H9 (cell line): ENCODE data around the gene ITSN1. TPM values are rescaled to one million over a fixed set of nuclear protein-coding genes. Genes with fewer than 3 reads are reported as not detected.

Source experiments
- DNase-seq: peaks from one replicate; pipeline ENCODE4 v3.0.0-alpha.2; 2017
- H2AFZ ChIP-seq: one replicate; pipeline ENCODE4 v1.6.1; 2013; ENCODE audit warnings: mild to moderate bottlenecking, low read length, control low read depth, moderate library complexity
- H2AK5ac ChIP-seq: 2 replicates; pipeline ENCODE4 v1.6.1; 2013; ENCODE audit warnings: low read length, control low read depth, mixed read lengths; ENCODE audit not compliant: insufficient read length
- H2BK120ac ChIP-seq: one replicate; pipeline ENCODE4 v1.6.1; 2013; ENCODE audit warnings: low read depth, mild to moderate bottlenecking, low read length, control low read depth, inconsistent platforms; ENCODE audit not compliant: poor library complexity, severe bottlenecking
- H2BK12ac ChIP-seq: 2 replicates; pipeline ENCODE4 v1.6.1; 2013; ENCODE audit warnings: low read length, control low read depth, mixed read lengths, low read depth; ENCODE audit not compliant: insufficient read length
- H2BK15ac ChIP-seq: 2 replicates; pipeline ENCODE4 v1.6.1; 2013; ENCODE audit warnings: low read depth, low read length, control low read depth
- H2BK20ac ChIP-seq: one replicate; pipeline ENCODE4 v1.6.1; 2013; ENCODE audit warnings: low read depth, mild to moderate bottlenecking, low read length, control low read depth, inconsistent platforms; ENCODE audit not compliant: poor library complexity, severe bottlenecking
- H2BK5ac ChIP-seq: 2 replicates; pipeline ENCODE4 v1.6.1; 2013; ENCODE audit warnings: low read length, control low read depth, mixed read lengths; ENCODE audit not compliant: insufficient read length
- H3K14ac ChIP-seq: 2 replicates; pipeline ENCODE4 v1.6.1; 2013; ENCODE audit warnings: low read length, control low read depth; ENCODE audit not compliant: insufficient read depth
- H3K18ac ChIP-seq: 2 replicates; pipeline ENCODE4 v1.6.1; 2013; ENCODE audit warnings: low read depth, mild to moderate bottlenecking, mixed read lengths, low read length, control low read depth; ENCODE audit not compliant: insufficient read length
- H3K23ac ChIP-seq: 2 replicates; pipeline ENCODE4 v1.6.1; 2013; ENCODE audit warnings: low read length, control low read depth, mixed read lengths, low read depth; ENCODE audit not compliant: insufficient read length
- H3K23me2 ChIP-seq: 2 replicates; pipeline ENCODE4 v1.6.1; 2013; ENCODE audit warnings: low read depth, mild to moderate bottlenecking, mixed read lengths, low read length, control low read depth; ENCODE audit not compliant: insufficient read length, poor library complexity, severe bottlenecking
- H3K27ac ChIP-seq: 2 replicates; pipeline ENCODE4 v1.5.1; 2013; ENCODE audit warnings: low read length, control low read depth, mixed read lengths, low read depth; ENCODE audit not compliant: insufficient read length
- H3K27me3 ChIP-seq: 2 replicates; pipeline ENCODE4 v1.6.1; 2013; ENCODE audit warnings: low read length, control low read depth, inconsistent platforms; ENCODE audit not compliant: insufficient read depth
- H3K4ac ChIP-seq: 2 replicates; pipeline ENCODE4 v1.6.1; 2013; ENCODE audit warnings: low read depth, mild to moderate bottlenecking, control low read depth, inconsistent platforms, low read length, moderate library complexity
- H3K4me1 ChIP-seq: 2 replicates; pipeline ENCODE4 v1.6.1; 2013; ENCODE audit warnings: low read length, control low read depth, inconsistent platforms; ENCODE audit not compliant: insufficient read depth
- H3K4me2 ChIP-seq: 2 replicates; pipeline ENCODE4 v1.6.1; 2013; ENCODE audit warnings: low read length, control low read depth, mixed read lengths; ENCODE audit not compliant: insufficient read length, insufficient read depth
- H3K56ac ChIP-seq: 2 replicates; pipeline ENCODE4 v1.6.1; 2013; ENCODE audit warnings: low read depth, mild to moderate bottlenecking, mixed read lengths, low read length, control low read depth; ENCODE audit not compliant: insufficient read length
- H3K79me1 ChIP-seq: 2 replicates; pipeline ENCODE4 v1.6.1; 2013; ENCODE audit warnings: low read depth, mild to moderate bottlenecking, moderate library complexity, low read length, control low read depth, inconsistent platforms; ENCODE audit not compliant: insufficient read depth, poor library complexity, severe bottlenecking
- H3K79me2 ChIP-seq: 2 replicates; pipeline ENCODE4 v1.6.1; 2013; ENCODE audit warnings: low read length, control low read depth, inconsistent platforms; ENCODE audit not compliant: insufficient read depth
- H3K9ac ChIP-seq: 2 replicates; pipeline ENCODE4 v1.6.1; 2013; ENCODE audit warnings: low read length, control low read depth, mixed read lengths; ENCODE audit not compliant: insufficient read length; ENCODE audit errors: extremely low read depth
- H3K9me3 ChIP-seq: one replicate; pipeline ENCODE4 v1.6.1; 2013; ENCODE audit warnings: low read depth, low read length, inconsistent platforms; ENCODE audit not compliant: control insufficient read depth
- H3T11ph ChIP-seq: one replicate; pipeline ENCODE4 v1.6.1; 2013; ENCODE audit warnings: mild to moderate bottlenecking, low read length, control low read depth, inconsistent platforms
- H4K20me1 ChIP-seq: one replicate; pipeline ENCODE4 v1.6.1; 2013; ENCODE audit not compliant: control insufficient read depth, insufficient read length, insufficient read depth
- H4K5ac ChIP-seq: 2 replicates; pipeline ENCODE4 v1.6.1; 2013; ENCODE audit warnings: low read depth, mild to moderate bottlenecking, mixed read lengths, low read length, control low read depth; ENCODE audit not compliant: insufficient read length
- H4K8ac ChIP-seq: replicated peaks from 2 replicates; pipeline ENCODE4 v1.6.1; 2013; ENCODE audit warnings: low read length, control low read depth, mixed read lengths, low read depth; ENCODE audit not compliant: insufficient read length
- H4K91ac ChIP-seq: 2 replicates; pipeline ENCODE4 v1.6.1; 2013; ENCODE audit warnings: low read depth, mild to moderate bottlenecking, moderate library complexity, mixed read lengths, low read length, control low read depth; ENCODE audit not compliant: insufficient read length
- H3K27ac Mint-ChIP-seq, 3 experiments: 2 replicates in 2 of 3; 3 replicates in 1 of 3; pipeline ENCODE4 v1.8.0; 2020 to 2021; ENCODE audit warnings: mixed read lengths in 3 of 3, mild to moderate bottlenecking in 1 of 3, moderate library complexity in 1 of 3
- H3K27me3 Mint-ChIP-seq: 2 replicates; pipeline ENCODE4 v1.8.0; 2021; ENCODE audit warnings: low read depth, mild to moderate bottlenecking, moderate library complexity, mixed read lengths
- H3K36me3 Mint-ChIP-seq, 3 experiments: 2 replicates in 2 of 3; 3 replicates in 1 of 3; pipeline ENCODE4 v1.8.0; 2020 to 2021; ENCODE audit warnings: low read depth in 3 of 3, mixed read lengths in 3 of 3; ENCODE audit not compliant: insufficient read depth in 1 of 3
- H3K4me1 Mint-ChIP-seq, 2 experiments: 2 replicates each; pipeline ENCODE4 v1.8.0; 2020; ENCODE audit warnings: mixed read lengths in 2 of 2
- H3K4me3 Mint-ChIP-seq, 2 experiments: 2 replicates in 1 of 2; 3 replicates in 1 of 2; pipeline ENCODE4 v1.8.0; 2020 to 2021; ENCODE audit warnings: mild to moderate bottlenecking in 2 of 2, mixed read lengths in 2 of 2, moderate library complexity in 1 of 2
- H3K9me3 Mint-ChIP-seq, 2 experiments: 2 replicates in 1 of 2; 3 replicates in 1 of 2; pipeline ENCODE4 v1.8.0; 2020; ENCODE audit warnings: mild to moderate bottlenecking in 2 of 2, mixed read lengths in 2 of 2, moderate library complexity in 1 of 2
- WGBS: extraction: QIAGEN DNeasy Blood & Tissue Kit; methylation state at CpG from one replicate; pipeline ENCODE4 v1.1.7; 2013; ENCODE audit warnings: missing lambda C conversion rate, low lambda C conversion rate, mixed read lengths; ENCODE audit not compliant: insufficient read length; ENCODE audit errors: extremely low coverage; 5-methylcytosine and 5-hydroxymethylcytosine counted together
- total RNA-seq: library from RNA; stranded (reverse); gene quantifications from 2 replicates; pipeline ENCODE4 v1.2.1, GENCODE V29; 2021
- TF ChIP-seq, protein P1 (sequence below): fragments of 200-600 bp; sonication (generic); conservative IDR thresholded peaks from 3 replicates; pipeline ENCODE4 v1.8.0; 2021; ENCODE audit warnings: antibody characterized with exemption, mild to moderate bottlenecking

Gene ITSN1
- total RNA-seq, 1 experiment from 2014 or later, result 94.2 TPM

DNA sequence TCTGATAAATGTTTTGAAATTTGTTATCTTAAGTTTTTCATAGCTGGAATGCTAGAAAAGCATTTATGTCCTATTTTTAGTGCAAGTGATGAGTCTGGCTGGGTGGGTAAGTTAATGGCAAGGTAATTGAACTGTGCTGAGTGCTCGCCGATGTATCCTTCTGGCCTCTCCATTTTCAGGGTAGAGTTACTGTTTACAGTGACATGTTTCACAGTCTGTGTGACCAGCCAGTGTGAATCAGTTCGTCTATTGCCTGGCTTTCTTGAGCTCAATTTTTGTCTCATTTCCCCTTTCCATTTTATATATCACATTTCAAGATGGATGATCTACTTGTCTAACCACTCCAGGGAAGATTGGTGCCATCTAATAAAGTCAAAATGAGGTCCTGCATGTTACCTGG lies 44.1 kb downstream of the ITSN1 start:
- Mint-ChIP-seq H3K27me3 (no peaks in the 10 kb centered on the region), H3K36me3 (peaks cover 0 to 4% (median 0%) of the 10 kb centered on the region in 3 experiments; a peak in 1 of 7 replicates), H3K4me3 (peak overlapping the region; percentile 0 to 29; a peak in 3 of 5 replicates), H3K27ac (peak overlapping the region; percentile 70 to 96 (median 89); a peak in 6 of 7 replicates), H3K9me3 (no peaks in the 10 kb centered on the region), H3K4me1 (peaks cover 63 to 73% of the 10 kb centered on the region in 2 experiments)
- no peak overlapping the region for H3K18ac ChIP-seq
- H2BK12ac ChIP-seq, result no peak overlapping the region
- TF ChIP-seq, protein P1, sequence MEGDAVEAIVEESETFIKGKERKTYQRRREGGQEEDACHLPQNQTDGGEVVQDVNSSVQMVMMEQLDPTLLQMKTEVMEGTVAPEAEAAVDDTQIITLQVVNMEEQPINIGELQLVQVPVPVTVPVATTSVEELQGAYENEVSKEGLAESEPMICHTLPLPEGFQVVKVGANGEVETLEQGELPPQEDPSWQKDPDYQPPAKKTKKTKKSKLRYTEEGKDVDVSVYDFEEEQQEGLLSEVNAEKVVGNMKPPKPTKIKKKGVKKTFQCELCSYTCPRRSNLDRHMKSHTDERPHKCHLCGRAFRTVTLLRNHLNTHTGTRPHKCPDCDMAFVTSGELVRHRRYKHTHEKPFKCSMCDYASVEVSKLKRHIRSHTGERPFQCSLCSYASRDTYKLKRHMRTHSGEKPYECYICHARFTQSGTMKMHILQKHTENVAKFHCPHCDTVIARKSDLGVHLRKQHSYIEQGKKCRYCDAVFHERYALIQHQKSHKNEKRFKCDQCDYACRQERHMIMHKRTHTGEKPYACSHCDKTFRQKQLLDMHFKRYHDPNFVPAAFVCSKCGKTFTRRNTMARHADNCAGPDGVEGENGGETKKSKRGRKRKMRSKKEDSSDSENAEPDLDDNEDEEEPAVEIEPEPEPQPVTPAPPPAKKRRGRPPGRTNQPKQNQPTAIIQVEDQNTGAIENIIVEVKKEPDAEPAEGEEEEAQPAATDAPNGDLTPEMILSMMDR, result no peak
- no peaks in the 10 kb centered on the region for H3K23me2 ChIP-seq
- H3K4me1 ChIP-seq, result peaks cover 13% of the 10 kb centered on the region
- no peak overlapping the region for H2AFZ ChIP-seq
- no peak overlapping the region for H3T11ph ChIP-seq
- H4K8ac ChIP-seq, result no peak overlapping the region
- H3K9ac ChIP-seq, result no peak overlapping the region
- no peak overlapping the region for H2BK120ac ChIP-seq
- no peak overlapping the region for H2AK5ac ChIP-seq
- no peak overlapping the region for H2BK5ac ChIP-seq
- H3K79me2 ChIP-seq, result peaks cover 28% of the 10 kb centered on the region; the same call in 1 of the 2 replicates
- no peak overlapping the region for H3K4ac ChIP-seq
- no peak for DNase-seq
- no peak overlapping the region for H2BK20ac ChIP-seq
- H4K5ac ChIP-seq, result no peak overlapping the region
- no peak overlapping the region for H3K14ac ChIP-seq
- no peaks in the 10 kb centered on the region for H3K79me1 ChIP-seq
- H3K4me2 ChIP-seq, result peak overlapping the region; percentile 14
- H3K27me3 ChIP-seq, result no peaks in the 10 kb centered on the region; the same call in 1 of the 2 replicates
- no peak overlapping the region for H4K91ac ChIP-seq
- H2BK15ac ChIP-seq, result no peak overlapping the region
- H4K20me1 ChIP-seq, result no peaks in the 10 kb centered on the region
- H3K23ac ChIP-seq, result no peak overlapping the region
- no CpG with 5 or more reads among the region's 3 CpGs for WGBS
- H3K56ac ChIP-seq, result no peak overlapping the region
- peak overlapping the region; percentile 67 for H3K27ac ChIP-seq
- H3K9me3 ChIP-seq, result no peaks in the 10 kb centered on the region
